Measurements from ENCODE around the gene PRKG1.

The PRKG1 gene

GRCh38 chr10:51074238-51075028 is at the start of gene PRKG1:
Gene PRKG1, plus strand, starts transcription at chr10:51074487.
- DNase-seq (ENCODE audit: extremely low spot score, insufficient read length, low read depth) (no peak), FAIRE-seq (no peak)

GRCh38 chr10:51028420-51028819 is 45.9 kb upstream of the PRKG1 start:
- DNase-seq (ENCODE audit: extremely low spot score, insufficient read length, low read depth) (no peak), FAIRE-seq (no peak)

- FAIRE-seq, result no peak
- no peak for DNase-seq (ENCODE audit: extremely low spot score, insufficient read length, low read depth)
Measured at GRCh38 chr10:51029172-51029641, 45.1 kb upstream of the PRKG1 start.

- DNase-seq (ENCODE audit: extremely low spot score, insufficient read length, low read depth) (no peak), FAIRE-seq (no peak)
Measured at GRCh38 chr10:51030480-51030879, 43.8 kb upstream of the PRKG1 start.

GRCh38 chr10:51031950-51032349 is 42.3 kb upstream of the PRKG1 start:
- DNase-seq (ENCODE audit: extremely low spot score, insufficient read length, low read depth), result no peak
- FAIRE-seq, result no peak

GRCh38 chr10:51034769-51035168 is 39.5 kb upstream of the PRKG1 start:
- DNase-seq (ENCODE audit: extremely low spot score, insufficient read length, low read depth), result no peak
- FAIRE-seq, result no peak

GRCh38 chr10:51035344-51035743 is 38.9 kb upstream of the PRKG1 start:
- no peak for FAIRE-seq
- DNase-seq (ENCODE audit: extremely low spot score, insufficient read length, low read depth), result no peak

GRCh38 chr10:51045871-51046270 is 28.4 kb upstream of the PRKG1 start:
- FAIRE-seq (no peak), DNase-seq (ENCODE audit: extremely low spot score, insufficient read length, low read depth) (no peak)

- no peak for FAIRE-seq
Measured at GRCh38 chr10:51046654-51047053, 27.6 kb upstream of the PRKG1 start.

GRCh38 chr10:51047857-51048256 is 26.4 kb upstream of the PRKG1 start:
- no peak for FAIRE-seq

More at GRCh38 chr10:51046654-51047053, 27.6 kb upstream of the PRKG1 start:
- no peak for DNase-seq (ENCODE audit: extremely low spot score, insufficient read length, low read depth)

GRCh38 chr10:51048792-51049191 is 25.5 kb upstream of the PRKG1 start:
- no peak for FAIRE-seq

More at GRCh38 chr10:51047857-51048256, 26.4 kb upstream of the PRKG1 start:
- DNase-seq (ENCODE audit: extremely low spot score, insufficient read length, low read depth), result no peak

GRCh38 chr10:51052163-51052562 is 22.1 kb upstream of the PRKG1 start:
- DNase-seq (ENCODE audit: extremely low spot score, insufficient read length, low read depth), result no peak
- FAIRE-seq, result no peak

More at GRCh38 chr10:51048792-51049191, 25.5 kb upstream of the PRKG1 start:
- no peak for DNase-seq (ENCODE audit: extremely low spot score, insufficient read length, low read depth)

GRCh38 chr10:51057925-51058324 is 16.4 kb upstream of the PRKG1 start:
- FAIRE-seq, result no peak
- no peak for DNase-seq (ENCODE audit: extremely low spot score, insufficient read length, low read depth)

- no peak for DNase-seq (ENCODE audit: extremely low spot score, insufficient read length, low read depth)
- no peak for FAIRE-seq
Measured at GRCh38 chr10:51063166-51063565, 11.1 kb upstream of the PRKG1 start.

GRCh38 chr10:51063659-51064535 is 10.4 kb upstream of the PRKG1 start:
- no peak for FAIRE-seq

GRCh38 chr10:51066231-51066630 is 8.1 kb upstream of the PRKG1 start:
- DNase-seq (ENCODE audit: extremely low spot score, insufficient read length, low read depth), result no peak

More at GRCh38 chr10:51063659-51064535, 10.4 kb upstream of the PRKG1 start:
- DNase-seq (ENCODE audit: extremely low spot score, insufficient read length, low read depth), result no peak

GRCh38 chr10:51072210-51072609 is 2.1 kb upstream of the PRKG1 start:
- FAIRE-seq, result no peak
- DNase-seq (ENCODE audit: extremely low spot score, insufficient read length, low read depth), result no peak

More at GRCh38 chr10:51066231-51066630, 8.1 kb upstream of the PRKG1 start:
- no peak for FAIRE-seq

- DNase-seq (ENCODE audit: extremely low spot score, insufficient read length, low read depth) (no peak), FAIRE-seq (no peak)
Measured at GRCh38 chr10:51072921-51073434, 1.3 kb upstream of the PRKG1 start.

- DNase-seq (ENCODE audit: extremely low spot score, insufficient read length, low read depth), result no peak
- FAIRE-seq, result no peak
Measured at GRCh38 chr10:51073453-51074237, 642 bp upstream of the PRKG1 start.

All from GM18507 (cell line).